ENCODE results near the gene TNFRSF18.

TNFRSF18 gene

DNA sequence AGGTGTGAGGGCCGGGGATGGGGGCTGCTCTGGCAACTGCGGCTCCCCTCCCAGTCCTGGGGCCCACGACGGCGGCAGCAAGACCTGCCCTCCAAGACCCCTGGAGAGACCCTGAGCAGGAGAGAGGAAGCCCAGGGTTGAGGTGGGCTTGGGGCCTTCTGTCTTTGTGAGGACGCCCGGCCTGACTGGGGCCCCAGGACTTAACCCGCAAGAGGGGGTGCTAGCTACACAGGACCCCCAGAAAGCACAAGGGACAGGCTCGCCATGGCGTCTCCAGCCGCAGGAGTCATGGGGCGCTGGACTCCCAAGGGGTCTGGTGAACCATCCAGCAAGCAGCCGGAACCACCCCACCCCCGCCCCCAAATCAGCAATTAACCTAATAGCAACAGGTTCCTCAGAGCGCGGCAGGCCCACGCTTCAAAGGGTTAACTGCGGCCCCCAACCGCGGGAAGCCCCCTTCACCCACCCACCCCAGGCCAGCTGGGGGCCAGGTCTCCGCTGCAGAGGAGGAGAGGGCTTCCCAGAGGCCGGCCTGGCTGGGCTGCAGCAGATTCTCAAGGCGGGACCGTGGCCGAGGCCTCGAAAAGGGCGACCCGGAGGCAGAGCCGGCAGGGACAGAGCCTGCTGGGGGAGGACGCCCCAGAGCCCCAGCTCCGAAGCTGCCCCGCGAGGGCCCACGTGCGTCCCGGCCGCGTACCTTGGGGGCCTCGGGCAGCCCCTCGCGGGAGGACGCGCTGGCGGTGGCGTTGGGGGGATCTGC, 39.6 kb upstream of the TNFRSF18 start:
- no peak overlapping the region for H3K4me3 ChIP-seq (replicated peaks; ENCODE audit: low read depth, low read length)
- H3K36me3 ChIP-seq (ENCODE audit: control insufficient read depth, insufficient read depth, low read length) = no peaks in the 10 kb centered on the region
- TF ChIP-seq, protein P1, sequence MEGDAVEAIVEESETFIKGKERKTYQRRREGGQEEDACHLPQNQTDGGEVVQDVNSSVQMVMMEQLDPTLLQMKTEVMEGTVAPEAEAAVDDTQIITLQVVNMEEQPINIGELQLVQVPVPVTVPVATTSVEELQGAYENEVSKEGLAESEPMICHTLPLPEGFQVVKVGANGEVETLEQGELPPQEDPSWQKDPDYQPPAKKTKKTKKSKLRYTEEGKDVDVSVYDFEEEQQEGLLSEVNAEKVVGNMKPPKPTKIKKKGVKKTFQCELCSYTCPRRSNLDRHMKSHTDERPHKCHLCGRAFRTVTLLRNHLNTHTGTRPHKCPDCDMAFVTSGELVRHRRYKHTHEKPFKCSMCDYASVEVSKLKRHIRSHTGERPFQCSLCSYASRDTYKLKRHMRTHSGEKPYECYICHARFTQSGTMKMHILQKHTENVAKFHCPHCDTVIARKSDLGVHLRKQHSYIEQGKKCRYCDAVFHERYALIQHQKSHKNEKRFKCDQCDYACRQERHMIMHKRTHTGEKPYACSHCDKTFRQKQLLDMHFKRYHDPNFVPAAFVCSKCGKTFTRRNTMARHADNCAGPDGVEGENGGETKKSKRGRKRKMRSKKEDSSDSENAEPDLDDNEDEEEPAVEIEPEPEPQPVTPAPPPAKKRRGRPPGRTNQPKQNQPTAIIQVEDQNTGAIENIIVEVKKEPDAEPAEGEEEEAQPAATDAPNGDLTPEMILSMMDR (IDR thresholded peaks at IDR 0.05; ENCODE audit: insufficient read depth, low read length, poor library complexity, severe bottlenecking) = no peak
- no peaks in the 10 kb centered on the region; the same call in 1 of the 2 replicates for H3K27me3 ChIP-seq (replicated peaks; ENCODE audit: control insufficient read depth, insufficient read depth, low read length)
- DNase-seq (ENCODE audit: extremely low read depth, insufficient read length) = no peak

DNA sequence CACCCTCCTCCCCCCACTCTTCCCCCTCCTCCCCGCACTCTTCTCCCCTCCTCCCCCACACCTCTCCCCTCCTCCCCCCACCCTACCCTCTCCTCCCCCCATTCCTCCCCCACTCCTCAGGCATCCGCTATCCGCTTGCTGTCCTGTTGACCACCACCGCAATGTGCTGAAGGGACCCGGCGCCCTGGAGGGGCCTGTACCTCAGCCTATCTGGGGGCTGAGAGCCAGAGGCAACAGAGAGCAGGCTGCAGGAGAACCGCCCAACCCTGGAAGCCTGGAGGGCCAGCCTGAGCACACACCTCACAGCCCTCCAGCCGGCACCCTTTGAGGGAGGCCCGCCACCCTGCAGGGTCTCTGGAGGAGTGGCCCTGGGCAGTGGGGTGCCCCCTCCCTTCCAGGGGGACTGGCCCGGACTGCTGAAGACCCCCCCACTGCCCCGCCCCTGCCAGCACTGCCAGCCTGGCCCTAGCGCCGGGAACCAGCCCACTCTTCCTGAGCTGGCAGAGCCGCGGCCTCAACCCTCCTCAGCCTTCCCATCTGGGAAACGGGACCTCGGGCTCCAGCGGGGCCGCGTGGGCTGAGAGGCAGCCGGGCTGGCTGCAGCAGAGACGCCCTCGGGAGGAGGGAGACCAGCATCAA, 38.9 kb upstream of the TNFRSF18 start:
- TF ChIP-seq, protein P1 (IDR thresholded peaks at IDR 0.05; ENCODE audit: insufficient read depth, low read length, poor library complexity, severe bottlenecking) = no peak
- H3K27me3 ChIP-seq (replicated peaks; ENCODE audit: control insufficient read depth, insufficient read depth, low read length) = no peaks in the 10 kb centered on the region; the same call in 1 of the 2 replicates
- DNase-seq (ENCODE audit: extremely low read depth, insufficient read length) = no peak
- H3K4me3 ChIP-seq (replicated peaks; ENCODE audit: low read depth, low read length) = no peak overlapping the region
- H3K36me3 ChIP-seq (ENCODE audit: control insufficient read depth, insufficient read depth, low read length) = no peaks in the 10 kb centered on the region

DNA sequence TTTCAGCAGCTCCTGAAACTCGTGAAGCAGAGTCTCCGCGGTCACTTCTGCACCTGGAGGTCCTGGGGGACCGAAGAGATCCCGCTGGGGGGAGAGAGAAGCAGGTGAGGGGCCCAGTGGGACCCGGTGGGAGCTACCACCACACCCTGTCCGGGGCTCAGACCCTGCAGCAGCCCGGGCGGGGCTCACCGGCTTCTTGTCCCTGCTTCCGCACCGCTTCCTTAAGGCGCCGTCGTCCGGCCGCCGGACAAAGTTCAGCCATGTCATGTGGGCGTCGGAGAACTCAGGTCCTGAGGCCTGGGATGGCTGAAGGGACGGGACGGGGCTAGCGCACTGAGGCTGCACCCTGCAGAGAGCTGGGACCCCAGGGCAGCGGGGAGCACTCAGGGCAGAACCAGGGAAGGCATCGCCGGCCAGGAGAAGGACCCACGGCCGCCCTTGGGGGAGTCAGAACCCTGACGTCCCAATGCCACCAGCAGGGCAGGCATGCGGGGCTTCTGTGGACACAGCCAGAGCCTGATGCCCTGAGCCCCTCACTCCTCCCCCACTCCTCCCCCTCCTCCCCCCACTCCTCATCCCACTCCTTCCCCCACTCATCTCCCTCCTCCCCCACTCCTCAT, 37.9 kb upstream of the TNFRSF18 start:
- Histone ChIP-seq H3K4me3 (replicated peaks; ENCODE audit: low read depth, low read length) (no peak overlapping the region), H3K27me3 (replicated peaks; ENCODE audit: control insufficient read depth, insufficient read depth, low read length) (no peaks in the 10 kb centered on the region; the same call in 1 of the 2 replicates), H3K36me3 (ENCODE audit: control insufficient read depth, insufficient read depth, low read length) (no peaks in the 10 kb centered on the region)
- TF ChIP-seq, protein P1 (IDR thresholded peaks at IDR 0.05; ENCODE audit: insufficient read depth, low read length, poor library complexity, severe bottlenecking) = no peak
- no peak for DNase-seq (ENCODE audit: extremely low read depth, insufficient read length)

DNA sequence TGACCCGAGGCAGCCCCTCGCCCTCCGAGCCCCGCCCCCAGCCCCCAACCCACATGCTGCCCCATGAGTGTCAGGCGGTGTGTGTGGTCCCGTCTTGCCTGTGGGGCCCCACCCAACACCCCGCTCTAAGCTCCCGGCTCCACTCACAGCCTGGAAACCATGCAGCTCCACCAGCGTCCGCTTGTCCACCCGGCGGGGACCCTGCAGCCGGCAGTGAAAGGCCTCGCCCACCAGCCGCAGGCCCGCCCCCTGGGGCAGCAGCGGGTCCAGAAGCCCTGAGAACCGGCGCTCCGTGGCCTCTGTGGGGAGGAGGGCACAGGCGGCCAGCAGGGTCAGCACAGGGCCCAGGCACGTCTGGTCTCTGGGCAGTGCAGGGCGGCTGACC, 37.4 kb upstream of the TNFRSF18 start:
- TF ChIP-seq, protein P1 (IDR thresholded peaks at IDR 0.05; ENCODE audit: insufficient read depth, low read length, poor library complexity, severe bottlenecking) = no peak
- Histone ChIP-seq H3K27me3 (replicated peaks; ENCODE audit: control insufficient read depth, insufficient read depth, low read length) (no peaks in the 10 kb centered on the region; the same call in 1 of the 2 replicates), H3K4me3 (replicated peaks; ENCODE audit: low read depth, low read length) (no peak overlapping the region), H3K36me3 (ENCODE audit: control insufficient read depth, insufficient read depth, low read length) (no peaks in the 10 kb centered on the region)
- DNase-seq (ENCODE audit: extremely low read depth, insufficient read length) = no peak

DNA sequence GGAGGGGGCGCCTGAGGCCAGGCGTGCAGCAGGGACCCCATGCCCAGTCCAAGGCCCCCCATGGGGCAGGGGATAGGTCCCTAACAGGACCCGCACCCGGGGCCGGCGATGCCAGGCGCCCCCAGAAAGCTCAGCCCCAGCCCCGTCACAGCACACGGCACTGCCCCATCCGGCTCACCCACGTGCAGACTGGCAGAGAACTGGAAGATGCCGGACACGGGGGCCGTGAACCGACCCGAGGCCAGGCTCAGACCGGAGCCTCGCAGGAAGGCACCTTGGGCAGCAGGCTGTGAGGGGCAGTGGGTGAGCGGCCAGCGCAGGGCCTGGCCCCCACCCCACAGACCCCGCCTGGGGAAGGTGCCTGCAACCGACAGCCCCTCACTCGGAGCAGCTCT, 36.9 kb upstream of the TNFRSF18 start:
- no peak for DNase-seq (ENCODE audit: extremely low read depth, insufficient read length)
- H3K27me3 ChIP-seq (replicated peaks; ENCODE audit: control insufficient read depth, insufficient read depth, low read length) = no peaks in the 10 kb centered on the region; the same call in 1 of the 2 replicates
- H3K36me3 ChIP-seq (ENCODE audit: control insufficient read depth, insufficient read depth, low read length) = no peaks in the 10 kb centered on the region
- H3K4me3 ChIP-seq (replicated peaks; ENCODE audit: low read depth, low read length) = no peak overlapping the region
- TF ChIP-seq, protein P1 (IDR thresholded peaks at IDR 0.05; ENCODE audit: insufficient read depth, low read length, poor library complexity, severe bottlenecking) = no peak
